Keratinocyte (primary cell): ENCODE data around the gene EDNRA.

Experiments used
- CTCF ChIP-seq, 3 experiments: IDR thresholded peaks in 1 of 3; conservative IDR thresholded peaks in 1 of 3; optimal IDR thresholded peaks in 1 of 3; 2 replicates in 2 of 3; 3 replicates in 1 of 3; pipeline versions ENCODE3 to v1.5.1; 2011; ENCODE audit warnings: low read length in 3 of 3, mild to moderate bottlenecking in 3 of 3, moderate library complexity in 2 of 3, control low read depth in 1 of 3, inconsistent platforms in 1 of 3; ENCODE audit not compliant: insufficient read depth in 2 of 3; ENCODE audit errors: extremely low read depth in 1 of 3
- EZH2 ChIP-seq: IDR thresholded peaks from one replicate; pipeline ENCODE4 v1.6.1; 2012; ENCODE audit warnings: inconsistent platforms, mild to moderate bottlenecking, low read length, moderate library complexity

DNA sequence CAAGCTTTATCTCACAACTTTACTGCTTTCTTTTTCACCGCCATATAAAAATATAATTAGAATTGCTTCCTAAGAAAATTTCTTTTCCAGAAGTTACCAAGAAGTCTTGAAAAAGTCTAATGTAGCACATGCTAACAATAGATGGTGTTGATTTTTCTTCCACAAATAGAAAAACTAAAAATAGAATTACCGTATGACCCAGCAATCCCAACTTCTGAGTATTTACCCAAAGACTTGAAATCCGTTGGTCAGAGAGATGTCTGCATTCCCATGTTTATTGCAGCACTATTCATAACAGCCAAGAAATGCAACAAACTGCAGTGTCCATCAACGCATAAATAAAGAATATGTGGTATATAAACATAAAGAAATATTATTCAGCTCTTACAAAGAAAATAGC lies 17.8 kb upstream of the EDNRA start:
- TF ChIP-seq CTCF (optimal IDR thresholded peaks at IDR 0.05 in 1 of 3, IDR thresholded peaks at IDR 0.05 in 1 of 3, conservative IDR thresholded peaks at IDR 0.05 in 1 of 3; ENCODE audit: extremely low read depth in 1 of 3, insufficient read depth in 2 of 3, low read length in 3 of 3) (no peak), EZH2 (no peak)
